ENCODE results near the gene CELF2. TPM values are rescaled to one million over a fixed set of nuclear protein-coding genes. Genes with fewer than 3 reads are reported as not detected.

Gene CELF2
- total and polyA plus RNA-seq, 7 donors: 6.0 to 83.1 (median 48.9) TPM

DNA sequence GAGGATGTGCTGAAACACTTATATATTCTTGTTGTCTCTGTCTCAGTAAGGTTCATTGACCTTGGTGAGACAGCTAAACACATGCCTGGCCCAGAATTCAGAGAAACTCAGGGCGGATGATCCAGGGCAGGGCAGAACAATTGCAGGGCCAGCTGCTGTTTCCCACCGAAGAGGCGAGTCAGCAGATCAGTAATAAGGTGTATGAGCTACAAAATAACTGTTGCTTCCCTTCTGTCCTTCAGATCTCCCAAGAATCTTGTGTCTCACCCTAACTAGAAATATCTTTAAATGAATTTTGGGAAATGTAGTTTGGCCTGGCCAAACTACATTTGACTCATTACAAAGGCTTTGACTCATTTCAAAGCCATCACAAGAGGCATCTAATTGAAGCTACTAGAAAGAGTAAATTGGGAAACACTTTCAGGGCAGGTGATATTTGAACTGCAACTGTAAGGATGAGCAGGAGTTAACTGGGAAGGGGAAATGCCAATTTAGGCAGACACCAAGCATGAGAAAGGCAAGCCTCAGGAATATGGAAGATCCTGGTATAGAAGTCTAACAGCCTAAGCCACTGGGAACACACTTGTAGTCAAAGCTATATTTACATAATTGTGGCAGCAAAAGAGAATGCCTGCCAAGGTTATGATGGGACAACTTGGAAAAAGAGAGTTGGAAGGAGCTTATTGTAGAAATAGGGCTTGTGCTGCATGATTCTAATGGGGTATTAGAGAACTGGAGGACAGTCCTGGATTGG, 24.5 kb upstream of the CELF2 start:
- Histone ChIP-seq H3K9me3 (no peaks in the 10 kb centered on the region), H3K4me1 (peaks cover 0 to 3% (median 0%) of the 10 kb centered on the region in 4 donors), H3K36me3 (no peaks in the 10 kb centered on the region), H3K27ac (no peak overlapping the region), H3K4me3 (no peak overlapping the region), H3K27me3 (no peaks in the 10 kb centered on the region)
- WGBS, 2 donors: 92 to 94% methylated on average over 3 of the region's 3 CpGs
- TF ChIP-seq, protein P1, sequence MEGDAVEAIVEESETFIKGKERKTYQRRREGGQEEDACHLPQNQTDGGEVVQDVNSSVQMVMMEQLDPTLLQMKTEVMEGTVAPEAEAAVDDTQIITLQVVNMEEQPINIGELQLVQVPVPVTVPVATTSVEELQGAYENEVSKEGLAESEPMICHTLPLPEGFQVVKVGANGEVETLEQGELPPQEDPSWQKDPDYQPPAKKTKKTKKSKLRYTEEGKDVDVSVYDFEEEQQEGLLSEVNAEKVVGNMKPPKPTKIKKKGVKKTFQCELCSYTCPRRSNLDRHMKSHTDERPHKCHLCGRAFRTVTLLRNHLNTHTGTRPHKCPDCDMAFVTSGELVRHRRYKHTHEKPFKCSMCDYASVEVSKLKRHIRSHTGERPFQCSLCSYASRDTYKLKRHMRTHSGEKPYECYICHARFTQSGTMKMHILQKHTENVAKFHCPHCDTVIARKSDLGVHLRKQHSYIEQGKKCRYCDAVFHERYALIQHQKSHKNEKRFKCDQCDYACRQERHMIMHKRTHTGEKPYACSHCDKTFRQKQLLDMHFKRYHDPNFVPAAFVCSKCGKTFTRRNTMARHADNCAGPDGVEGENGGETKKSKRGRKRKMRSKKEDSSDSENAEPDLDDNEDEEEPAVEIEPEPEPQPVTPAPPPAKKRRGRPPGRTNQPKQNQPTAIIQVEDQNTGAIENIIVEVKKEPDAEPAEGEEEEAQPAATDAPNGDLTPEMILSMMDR (IDR thresholded peaks at IDR 0.05): no peak
- TF ChIP-seq POLR2A (IDR thresholded peaks at IDR 0.05) (no peak), POLR2AphosphoS5 (IDR thresholded peaks at IDR 0.05) (peak in 1 of 4 donors; percentile 14), EP300 (IDR thresholded peaks at IDR 0.05) (no peak)
- DNase-seq: no peak
- intact Hi-C loops (cut with DNase I): no loop called here

DNA sequence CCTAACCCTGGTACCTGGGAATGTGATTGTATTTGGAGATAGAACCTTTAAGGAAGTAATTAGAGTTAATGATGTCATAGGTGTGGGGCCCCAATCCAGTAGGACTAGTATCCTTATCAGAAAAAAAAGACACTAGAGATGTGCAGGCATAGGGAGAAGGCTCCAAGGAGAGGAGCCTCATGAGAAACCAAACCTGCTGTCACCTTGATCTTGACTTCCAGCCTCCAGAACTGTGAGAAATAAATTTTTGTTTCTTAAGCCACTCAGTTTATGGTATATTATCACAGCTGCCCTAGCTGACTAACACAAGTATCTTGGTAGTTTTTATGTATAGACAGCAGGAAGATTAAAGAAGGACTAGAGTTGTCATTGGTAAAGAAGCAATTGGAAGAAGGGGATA, 23.9 kb upstream of the CELF2 start:
- TF ChIP-seq EP300 (IDR thresholded peaks at IDR 0.05) (no peak), POLR2A (IDR thresholded peaks at IDR 0.05) (no peak), POLR2AphosphoS5 (IDR thresholded peaks at IDR 0.05) (no peak)
- TF ChIP-seq, protein P1 (IDR thresholded peaks at IDR 0.05): no peak
- Histone ChIP-seq H3K4me3 (no peak overlapping the region), H3K27me3 (no peaks in the 10 kb centered on the region), H3K4me1 (peaks cover 0 to 3% (median 0%) of the 10 kb centered on the region in 4 donors), H3K27ac (no peak overlapping the region), H3K36me3 (no peaks in the 10 kb centered on the region), H3K9me3 (no peaks in the 10 kb centered on the region)
- intact Hi-C loops (cut with DNase I): no loop called here
- DNase-seq: no peak

DNA sequence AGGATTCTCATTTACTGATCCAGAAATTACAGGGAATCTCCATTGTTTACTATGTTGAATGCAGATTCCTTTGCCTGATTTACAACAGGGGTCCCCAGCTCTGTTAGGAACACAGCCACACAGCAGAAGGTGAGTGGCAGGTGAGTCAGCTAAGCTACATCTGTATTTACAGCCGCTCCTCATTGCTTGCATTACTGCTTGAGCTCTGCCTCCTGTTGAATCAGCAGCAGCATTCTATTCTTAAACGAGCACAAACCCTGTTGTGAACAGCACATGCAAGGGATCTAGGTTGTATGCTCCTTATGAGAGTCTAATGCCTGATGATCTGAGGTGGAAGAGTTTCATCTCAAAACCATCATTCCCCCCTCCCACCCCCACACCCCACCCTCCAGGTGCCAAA, 23.3 kb upstream of the CELF2 start:
- no peaks in the 10 kb centered on the region for H3K9me3 ChIP-seq
- H3K27me3 ChIP-seq: no peaks in the 10 kb centered on the region
- no peak for DNase-seq
- H3K4me1 ChIP-seq: peaks cover 0 to 3% (median 0%) of the 10 kb centered on the region in 4 donors
- no peak overlapping the region for H3K4me3 ChIP-seq
- WGBS, 2 donors: 78 to 94% methylated on average over 2 of the region's 2 CpGs
- H3K27ac ChIP-seq: no peak overlapping the region
- no peaks in the 10 kb centered on the region for H3K36me3 ChIP-seq
- TF ChIP-seq POLR2A (IDR thresholded peaks at IDR 0.05) (no peak), EP300 (IDR thresholded peaks at IDR 0.05) (no peak), POLR2AphosphoS5 (IDR thresholded peaks at IDR 0.05) (no peak)
- TF ChIP-seq, protein P1 (IDR thresholded peaks at IDR 0.05): no peak
- intact Hi-C loops (cut with DNase I): no loop called here

DNA sequence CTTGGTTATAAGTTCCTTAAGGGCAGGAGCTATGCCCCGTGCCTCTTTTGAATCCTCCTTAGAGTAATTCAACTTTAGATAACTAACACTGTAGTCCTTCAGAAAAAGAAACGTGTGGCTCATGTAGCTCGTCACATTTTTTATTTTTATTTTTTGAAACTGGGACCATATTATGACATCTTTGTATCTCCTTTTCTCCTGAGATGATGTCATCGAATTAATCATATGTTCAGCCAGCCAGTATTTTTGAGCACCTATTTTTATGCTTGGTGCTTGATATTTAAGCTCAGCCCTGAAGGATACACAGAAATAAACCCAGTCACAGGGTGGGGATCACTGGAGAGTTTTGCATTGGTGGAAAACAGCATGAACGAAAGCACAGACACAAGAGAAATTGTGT, 22.6 kb upstream of the CELF2 start:
- 91 to 92% methylated on average over 5 of the region's 5 CpGs for WGBS, 2 donors
- peaks cover 0 to 3% (median 0%) of the 10 kb centered on the region in 4 donors for H3K4me1 ChIP-seq
- no peak overlapping the region for H3K4me3 ChIP-seq
- intact Hi-C loops (cut with DNase I): no loop called here
- TF ChIP-seq EP300 (IDR thresholded peaks at IDR 0.05) (no peak), POLR2A (IDR thresholded peaks at IDR 0.05) (no peak), POLR2AphosphoS5 (IDR thresholded peaks at IDR 0.05) (no peak)
- TF ChIP-seq, protein P1 (IDR thresholded peaks at IDR 0.05): no peak
- no peaks in the 10 kb centered on the region for H3K9me3 ChIP-seq
- no peaks in the 10 kb centered on the region for H3K27me3 ChIP-seq
- no peak overlapping the region for H3K27ac ChIP-seq
- DNase-seq: no peak
- no peaks in the 10 kb centered on the region for H3K36me3 ChIP-seq

All from sigmoid colon (tissue), 7 donors.